Small intestine (tissue), 7 donors: ENCODE data around the gene CMSS1. TPM values are rescaled to one million over a fixed set of nuclear protein-coding genes. Genes with fewer than 3 reads are reported as not detected.

Experiments used
- DNase-seq, 2 donors: peaks; one replicate each; pipeline versions ENCODE4 v3.0.0 to v3.0.0-alpha.2; 2013
- FAIRE-seq: peaks from 2 replicates; lab custom pipeline; 2012; peaks lifted over from hg19 to GRCh38; lab: Jason Lieb, UNC
- H3K27ac ChIP-seq, 3 donors: one replicate each; pipeline ENCODE4 v1.5.1; 2013; ENCODE audit warnings: low read length in 2 of 3, mild to moderate bottlenecking in 2 of 3, control low read depth in 1 of 3, inconsistent platforms in 1 of 3, low read depth in 1 of 3, moderate library complexity in 1 of 3
- H3K27me3 ChIP-seq, 3 donors: one replicate each; pipeline ENCODE4 v1.6.1; 2013; ENCODE audit warnings: low read length in 3 of 3, inconsistent platforms in 1 of 3; ENCODE audit not compliant: control insufficient read depth in 3 of 3, insufficient read depth in 3 of 3
- H3K36me3 ChIP-seq, 3 donors: one replicate each; pipeline ENCODE4 v1.6.1; 2013; ENCODE audit warnings: low read length in 3 of 3, inconsistent platforms in 1 of 3, low read depth in 1 of 3, mild to moderate bottlenecking in 1 of 3, moderate library complexity in 1 of 3; ENCODE audit not compliant: control insufficient read depth in 3 of 3, insufficient read depth in 2 of 3
- H3K4me1 ChIP-seq, 3 donors: one replicate each; pipeline ENCODE4 v1.6.1; 2013; ENCODE audit warnings: low read length in 2 of 3, inconsistent platforms in 1 of 3, low read depth in 1 of 3, mild to moderate bottlenecking in 1 of 3, moderate library complexity in 1 of 3; ENCODE audit not compliant: control insufficient read depth in 3 of 3, insufficient read depth in 2 of 3
- H3K4me3 ChIP-seq, 3 donors: one replicate each; pipeline ENCODE4 v1.5.1; 2013; ENCODE audit warnings: low read length in 3 of 3, control low read depth in 1 of 3, inconsistent platforms in 1 of 3, low read depth in 1 of 3, mild to moderate bottlenecking in 1 of 3, moderate library complexity in 1 of 3
- H3K9me3 ChIP-seq, 2 donors: one replicate each; pipeline ENCODE4 v1.6.1; 2013; ENCODE audit warnings: low read depth in 1 of 2, low read length in 1 of 2; ENCODE audit not compliant: control insufficient read depth in 2 of 2, insufficient read depth in 1 of 2
- WGBS, 3 donors: extraction: QIAGEN DNeasy Blood & Tissue Kit; methylation state at CpG; one replicate each; pipeline ENCODE4 v1.1.7; 2013; 5-methylcytosine and 5-hydroxymethylcytosine counted together
- polyA plus RNA-seq, 4 donors: library from polyadenylated mRNA; stranded (reverse) in 3 of 4; unstranded in 1 of 4; fragments of 200-250 nt in 3 of 4; fragments of 120-200 nt in 1 of 4; gene quantifications; one replicate each; pipeline versions ENCODE4 v1.2.1 to v1.2.3, GENCODE V29; 2013
- donor health status: healthy with polysubstance abuse.
- donor health status: control.
- donor health status: control.
- donor health status: Bipolar disorder and iron deficiency.
- donor health status: healthy.

CMSS1 gene
- polyA plus RNA-seq, 4 donors: 1.6 to 24.0 (median 10.4) TPM

GRCh38 chr3:100020876-100021644 lies 203.4 kb downstream of the CMSS1 start:
- DNase-seq (no peak), FAIRE-seq (no peak)
- Histone ChIP-seq H3K4me1 (peaks cover 0 to 18% (median 11%) of the 10 kb centered on the region in 3 donors), H3K27me3 (no peaks in the 10 kb centered on the region), H3K27ac (peak overlapping the region in 1 of 3 donors; percentile 5), H3K4me3 (no peak overlapping the region), H3K36me3 (no peaks in the 10 kb centered on the region), H3K9me3 (no peaks in the 10 kb centered on the region)
- 86 to 96% (median 95%) methylated on average over 9 of the region's 9 CpGs for WGBS, 3 donors

DNA sequence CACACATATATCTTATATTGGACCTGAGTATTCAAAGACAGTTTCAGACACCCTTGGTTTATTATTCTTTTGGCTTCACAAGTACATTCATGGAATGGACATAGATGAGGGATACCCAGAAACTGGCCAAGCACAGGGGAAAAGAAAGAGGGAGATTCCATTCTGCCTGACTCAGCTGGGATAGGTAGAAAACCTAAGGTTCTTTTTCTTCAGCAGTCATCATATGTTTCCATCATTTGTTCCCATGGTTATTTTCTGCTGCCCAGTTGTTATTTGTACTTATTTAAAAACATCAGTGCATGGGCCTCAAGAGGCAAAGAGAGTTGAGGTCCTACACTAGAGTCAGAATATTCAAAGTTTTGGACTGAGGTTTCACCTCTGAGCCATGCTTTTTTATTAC lies 204.8 kb downstream of the CMSS1 start:
- Histone ChIP-seq H3K36me3 (no peaks in the 10 kb centered on the region), H3K27me3 (no peaks in the 10 kb centered on the region), H3K9me3 (no peaks in the 10 kb centered on the region), H3K27ac (no peak overlapping the region), H3K4me3 (no peak overlapping the region), H3K4me1 (peaks cover 0 to 18% (median 11%) of the 10 kb centered on the region in 3 donors)
- FAIRE-seq (no peak), DNase-seq (no peak)

DNA sequence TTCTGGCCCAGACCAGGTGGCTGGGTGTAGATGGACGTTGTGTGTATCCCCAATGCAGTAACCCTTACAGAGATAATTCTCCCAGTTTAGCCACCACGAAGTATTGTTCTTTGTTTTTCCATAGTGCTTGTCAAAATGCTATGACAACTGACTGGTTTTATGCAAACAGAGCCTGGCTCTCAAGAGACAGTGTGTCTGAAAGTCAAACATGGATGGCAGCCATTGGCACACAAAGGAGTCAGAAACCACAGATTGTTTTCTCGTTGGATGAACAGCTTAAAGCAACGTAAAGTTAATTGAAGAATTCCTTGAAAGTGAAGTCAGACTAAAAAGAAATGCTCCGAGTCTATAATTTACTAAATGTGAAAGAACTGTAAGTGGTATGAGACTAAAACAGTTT lies 205.5 kb downstream of the CMSS1 start:
- no peak for FAIRE-seq
- DNase-seq: no peak
- Histone ChIP-seq H3K27ac (peak overlapping the region in 1 of 3 donors; percentile 6), H3K36me3 (no peaks in the 10 kb centered on the region), H3K4me3 (no peak overlapping the region), H3K4me1 (peaks cover 0 to 18% (median 11%) of the 10 kb centered on the region in 3 donors), H3K9me3 (no peaks in the 10 kb centered on the region), H3K27me3 (no peaks in the 10 kb centered on the region)
- 61 to 86% (median 77%) methylated on average over 5 of the region's 5 CpGs for WGBS, 3 donors

DNA sequence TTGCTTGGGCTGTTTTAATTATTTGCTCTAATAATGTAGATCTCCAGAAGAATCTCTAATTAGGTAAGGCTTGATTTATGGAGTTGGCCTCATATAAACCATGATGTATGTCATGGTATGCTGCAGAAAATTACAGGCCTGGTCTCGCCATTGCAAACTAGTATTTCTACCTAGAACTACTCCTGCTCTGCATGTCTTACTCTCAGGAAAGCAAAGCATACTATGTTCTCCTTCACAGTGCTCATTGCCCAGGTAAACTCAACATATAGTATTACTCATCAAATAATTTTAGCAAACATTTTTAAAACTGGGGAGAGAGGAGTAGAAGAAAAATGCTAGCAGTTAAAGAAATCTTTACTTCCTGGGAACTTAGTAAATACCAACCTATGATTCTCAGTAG lies 205.9 kb downstream of the CMSS1 start:
- Histone ChIP-seq H3K36me3 (no peaks in the 10 kb centered on the region), H3K27ac (peak overlapping the region in 1 of 3 donors; percentile 58), H3K4me1 (peaks cover 0 to 18% (median 11%) of the 10 kb centered on the region in 3 donors), H3K9me3 (no peaks in the 10 kb centered on the region), H3K27me3 (no peaks in the 10 kb centered on the region), H3K4me3 (no peak overlapping the region)
- WGBS, 3 donors: 94 to 100% (median 98%) methylated on average over 1 of the region's 1 CpG
- no peak for FAIRE-seq
- DNase-seq: no peak

- peak overlapping the region in 2 of 3 donors; percentile 61 to 73 for H3K27ac ChIP-seq
- FAIRE-seq (no peak), DNase-seq (peak in 1 of 2 donors; percentile 54)
Measured at GRCh38 chr3:100024520-100025303, 207.1 kb downstream of the CMSS1 start.

DNA sequence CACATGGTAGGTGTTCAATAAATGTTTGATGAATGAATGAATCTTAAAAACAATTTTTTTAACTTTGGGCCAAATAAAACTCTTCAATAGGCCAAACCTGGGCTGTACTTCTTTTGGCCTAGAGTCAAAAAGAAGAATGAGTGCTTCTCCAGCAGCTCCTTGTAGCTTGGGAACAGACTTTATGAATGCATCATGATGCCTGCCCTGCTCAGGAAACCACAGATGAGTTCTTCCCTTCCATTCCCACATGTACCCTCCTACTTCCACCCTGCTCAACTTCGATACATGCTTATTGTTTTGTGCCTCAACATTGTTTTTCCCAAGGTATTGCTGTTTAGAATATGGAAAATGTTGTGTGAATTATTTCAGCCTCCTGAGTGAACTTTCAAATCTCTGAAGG lies 209.7 kb downstream of the CMSS1 start:
- H3K4me3 ChIP-seq: no peak overlapping the region
- H3K27me3 ChIP-seq: no peaks in the 10 kb centered on the region
- no peak overlapping the region for H3K27ac ChIP-seq
- FAIRE-seq (no peak), DNase-seq (no peak)
- 88 to 97% (median 97%) methylated on average over 1 of the region's 1 CpG for WGBS, 3 donors
- no peaks in the 10 kb centered on the region for H3K9me3 ChIP-seq
- no peaks in the 10 kb centered on the region for H3K36me3 ChIP-seq
- peaks cover 0 to 23% (median 11%) of the 10 kb centered on the region in 3 donors for H3K4me1 ChIP-seq

More at GRCh38 chr3:100024520-100025303, 207.1 kb downstream of the CMSS1 start:
- Histone ChIP-seq H3K36me3 (no peaks in the 10 kb centered on the region), H3K9me3 (no peaks in the 10 kb centered on the region), H3K4me3 (no peak overlapping the region), H3K27me3 (no peaks in the 10 kb centered on the region), H3K4me1 (peaks cover 0 to 20% (median 11%) of the 10 kb centered on the region in 3 donors)
- 15 to 47% (median 29%) methylated on average over 7 of the region's 7 CpGs for WGBS, 3 donors

- no peak overlapping the region for H3K4me3 ChIP-seq
- no peaks in the 10 kb centered on the region for H3K9me3 ChIP-seq
- no peaks in the 10 kb centered on the region for H3K36me3 ChIP-seq
- DNase-seq (no peak), FAIRE-seq (no peak)
- 97 to 100% (median 100%) methylated on average over 1 of the region's 1 CpG for WGBS, 3 donors
- no peaks in the 10 kb centered on the region for H3K27me3 ChIP-seq
- peaks cover 0 to 29% (median 5%) of the 10 kb centered on the region in 3 donors for H3K4me1 ChIP-seq
- H3K27ac ChIP-seq: no peak overlapping the region
Measured at GRCh38 chr3:100029052-100029451, 211.4 kb downstream of the CMSS1 start.

- no peaks in the 10 kb centered on the region for H3K36me3 ChIP-seq
- FAIRE-seq: no peak
Measured at GRCh38 chr3:100029689-100030088, 212.0 kb downstream of the CMSS1 start.

More at GRCh38 chr3:100029689-100030088, 212.0 kb downstream of the CMSS1 start:
- Histone ChIP-seq H3K4me3 (no peak overlapping the region), H3K27me3 (no peaks in the 10 kb centered on the region), H3K4me1 (peaks cover 0 to 29% (median 4%) of the 10 kb centered on the region in 3 donors), H3K27ac (no peak overlapping the region), H3K9me3 (no peaks in the 10 kb centered on the region)
- no peak for DNase-seq
- 13 to 44% (median 25%) methylated on average over 2 of the region's 2 CpGs for WGBS, 3 donors
